ENCODE measurements around the gene TFPT. TPM values are rescaled to one million over a fixed set of nuclear protein-coding genes. Genes with fewer than 3 reads are reported as not detected.

The TFPT gene
- total and polyA plus RNA-seq, 2 donors (not counting 3 experiments of a cell fraction or from before 2014, with no cell fraction given) = 28.3 to 32.1 TPM

- POLR2A ChIA-PET = no interaction called here
- no peak overlapping the region for H3K4me2 ChIP-seq (ENCODE audit: insufficient read depth, low read length)
- H3K27ac ChIP-seq (ENCODE audit: insufficient read depth, low read depth, low read length) = no peak overlapping the region
- dilution Hi-C loops (cut with MboI; ENCODE audit: extremely low pct_ligation_motif_present, low sequenced_read_pairs) = no loop called here
- H3K36me3 ChIP-seq (ENCODE audit: control insufficient read depth in 2 of 2, extremely low read depth in 1 of 2, insufficient read depth in 2 of 2, low read length in 2 of 2) = peaks cover 0 to 4% of the 10 kb centered on the region in 2 experiments
- peak overlapping the region in 1 of 3 experiments; percentile 48 for H3K4me3 ChIP-seq (replicated peaks in 1 of 3; ENCODE audit: insufficient read depth in 1 of 3, low read depth in 1 of 3, low read length in 3 of 3)
- intact Hi-C loops (cut with micrococcal nuclease) = loop anchor here (5.0 kb wide), 2 partner anchors 40 to 295 kb away; partner anchors contain the start of gene RPS9
- TF ChIP-seq JUN (IDR thresholded peaks at IDR 0.05; ENCODE audit: borderline replicate concordance, insufficient read depth, insufficient read length, low read depth) (no peak), MAX (IDR thresholded peaks at IDR 0.05; ENCODE audit: insufficient read depth, insufficient read length) (no peak), MYC (IDR thresholded peaks at IDR 0.05; ENCODE audit: low read depth, low read length) (no peak), CTCF (IDR thresholded peaks at IDR 0.05; ENCODE audit: extremely low read depth in 1 of 2, insufficient read depth in 1 of 2, low read depth in 1 of 2, low read length in 2 of 2) (no peak), POLR2AphosphoS5 (IDR thresholded peaks at IDR 0.05; ENCODE audit: insufficient read depth, low read depth, low read length) (no peak)
- no peak overlapping the region for H3K9ac ChIP-seq (replicated peaks; ENCODE audit: extremely low read depth, insufficient read depth, low read length)
- H3K4me1 ChIP-seq (ENCODE audit: control insufficient read depth, extremely low read depth, insufficient read depth, low read length) = peaks cover 18% of the 10 kb centered on the region
- H3K27me3 ChIP-seq (ENCODE audit: control insufficient read depth in 2 of 2, insufficient read depth in 2 of 2, low read length in 2 of 2) = peaks cover 0 to 8% of the 10 kb centered on the region in 2 experiments
- no peaks in the 10 kb centered on the region for H3K9me3 ChIP-seq (replicated peaks; ENCODE audit: control insufficient read depth, insufficient read depth, low read length)
- CTCF ChIA-PET = interaction anchor here (0.6 kb wide), 1 partner anchor 379 kb away, joined by 4 read pairs; no protein-coding TSS in a partner anchor
- peak; percentile 72 for FAIRE-seq
- H3K79me2 ChIP-seq (ENCODE audit: control insufficient read depth, insufficient read depth, low read length) = peaks cover 4% of the 10 kb centered on the region
- H2AFZ ChIP-seq (ENCODE audit: low read depth, low read length) = peak overlapping the region; percentile 52
- DNase-seq (ENCODE audit: low read depth, low spot score) = peak; percentile 82
- H3K9me1 ChIP-seq (replicated peaks; ENCODE audit: control insufficient read depth, extremely low read depth, insufficient read depth, low read length) = no peaks in the 10 kb centered on the region
- BruUV-seq (replicated peaks) = no TSS peak
- H4K20me1 ChIP-seq (replicated peaks; ENCODE audit: control insufficient read depth, extremely low read depth, insufficient read depth, low read length) = no peaks in the 10 kb centered on the region
Observed at GRCh38 chr19:54162241-54162805, 46.9 kb upstream of the TFPT start.

Data from endothelial cell of umbilical vein (primary cell).